GM23338 (cell line): Measurements from ENCODE around the gene LSP1. TPM values are rescaled to one million over a fixed set of nuclear protein-coding genes. Genes with fewer than 3 reads are reported as not detected.

ENCODE experiments used
- ATAC-seq: fragments of 200-7000 bp; cut with Tn5 transposase; 3 replicates; pipeline ENCODE4 v1.9.1; 2020
- DNase-seq: peaks from one replicate; pipeline ENCODE4 v3.0.0-alpha.2; 2015; ENCODE audit warnings: low spot score
- H2AFZ ChIP-seq: fragments of 200-600 bp; sonication (generic); 2 replicates; pipeline ENCODE4 v1.8.0; 2016; ENCODE audit warnings: antibody characterized with exemption, mild to moderate bottlenecking, moderate library complexity
- H3F3A ChIP-seq: fragments of 200-600 bp; sonication (generic); replicated peaks from 2 replicates; pipeline ENCODE4 v1.8.0; 2017; ENCODE audit warnings: antibody characterized with exemption, mixed run types, low read depth
- H3K27ac ChIP-seq: fragments of 200-600 bp; sonication (generic); 2 replicates; pipeline ENCODE4 v1.6.1; 2016; ENCODE audit warnings: low read depth
- H3K27me3 ChIP-seq: fragments of 200-600 bp; sonication (generic); 2 replicates; pipeline ENCODE4 v1.8.0; 2016; ENCODE audit warnings: mild to moderate bottlenecking, mixed run types, moderate library complexity; ENCODE audit not compliant: insufficient read depth
- H3K36me3 ChIP-seq: fragments of 200-600 bp; sonication (generic); 2 replicates; pipeline ENCODE4 v1.8.0; 2016; ENCODE audit warnings: mild to moderate bottlenecking; ENCODE audit not compliant: insufficient read depth
- H3K4me1 ChIP-seq: fragments of 200-600 bp; sonication (generic); 2 replicates; pipeline ENCODE4 v1.8.0; 2016; ENCODE audit warnings: mild to moderate bottlenecking, moderate library complexity; ENCODE audit not compliant: insufficient read depth
- H3K4me2 ChIP-seq: fragments of 200-600 bp; sonication (generic); 2 replicates; pipeline ENCODE4 v1.7.1; 2017; ENCODE audit warnings: mixed run types
- H3K4me3 ChIP-seq: fragments of 200-600 bp; sonication (generic); 2 replicates; pipeline ENCODE4 v1.6.1; 2016; ENCODE audit warnings: mixed run types
- H3K79me2 ChIP-seq: fragments of 200-600 bp; sonication (generic); replicated peaks from 2 replicates; pipeline ENCODE4 v1.8.0; 2017; ENCODE audit warnings: mild to moderate bottlenecking; ENCODE audit not compliant: insufficient read depth
- H3K9me2 ChIP-seq: fragments of 200-600 bp; sonication (generic); 2 replicates; pipeline ENCODE4 v1.8.0; 2017; ENCODE audit not compliant: insufficient read depth
- H4K20me1 ChIP-seq: fragments of 200-600 bp; sonication (generic); replicated peaks from 2 replicates; pipeline ENCODE4 v1.8.0; 2017; ENCODE audit warnings: mild to moderate bottlenecking; ENCODE audit not compliant: insufficient read depth
- H3K27ac Mint-ChIP-seq: 2 replicates; pipeline ENCODE4 v1.8.0; 2020; ENCODE audit warnings: inconsistent platforms, mild to moderate bottlenecking, moderate library complexity, mixed read lengths
- H3K27me3 Mint-ChIP-seq: 3 replicates; pipeline ENCODE4 v1.8.0; 2022; ENCODE audit warnings: low read depth, mild to moderate bottlenecking, moderate library complexity, mixed read lengths, inconsistent platforms; ENCODE audit not compliant: insufficient read depth, poor library complexity
- H3K36me3 Mint-ChIP-seq: 3 replicates; pipeline ENCODE4 v1.8.0; 2021; ENCODE audit warnings: low read depth, mild to moderate bottlenecking, inconsistent platforms, moderate library complexity, mixed read lengths
- H3K4me1 Mint-ChIP-seq: 3 replicates; pipeline ENCODE4 v1.8.0; 2020; ENCODE audit warnings: mild to moderate bottlenecking, inconsistent platforms, mixed read lengths
- H3K4me3 Mint-ChIP-seq: 3 replicates; pipeline ENCODE4 v1.8.0; 2021; ENCODE audit warnings: moderate library complexity, mild to moderate bottlenecking, inconsistent platforms, mixed read lengths
- H3K9me3 Mint-ChIP-seq: 3 replicates; pipeline ENCODE4 v1.8.0; 2020; ENCODE audit warnings: moderate library complexity, mild to moderate bottlenecking, inconsistent platforms, mixed read lengths
- CREB1 ChIP-seq: fragments of 250-450 bp; sonication (Bioruptor Pico); IDR thresholded peaks from 2 replicates; pipeline ENCODE4 v1.5.0; 2020; ENCODE audit warnings: low read depth, mild to moderate bottlenecking, moderate library complexity
- EZH2 ChIP-seq: fragments of 200-600 bp; sonication (generic); IDR thresholded peaks from one replicate; pipeline ENCODE4 v1.8.0; 2017; ENCODE audit warnings: antibody characterized with exemption, mild to moderate bottlenecking, low read depth; ENCODE audit not compliant: unreplicated experiment
- EZH2phosphoT487 ChIP-seq: fragments of 200-600 bp; sonication (generic); IDR thresholded peaks from one replicate; pipeline ENCODE4 v1.8.1; 2018; ENCODE audit warnings: antibody characterized with exemption; ENCODE audit not compliant: unreplicated experiment
- JUNB ChIP-seq: IDR thresholded peaks from one replicate; pipeline ENCODE4 v1.6.1; 2016; ENCODE audit warnings: antibody characterized with exemption; ENCODE audit not compliant: unreplicated experiment
- POLR2AphosphoS5 ChIP-seq: IDR thresholded peaks from 2 replicates; pipeline ENCODE4 v1.6.1; 2016; ENCODE audit warnings: antibody characterized with exemption, low read depth
- STAT1 ChIP-seq: IDR thresholded peaks from one replicate; pipeline ENCODE4 v1.6.1; 2016; ENCODE audit warnings: antibody characterized with exemption; ENCODE audit not compliant: unreplicated experiment
- ZNF114 ChIP-seq: fragments of 250-450 bp; sonication (Bioruptor Pico); IDR thresholded peaks from 2 replicates; pipeline ENCODE4 v1.5.0; 2020; ENCODE audit warnings: mild to moderate bottlenecking, moderate library complexity
- ZNF331 ChIP-seq: fragments of 250-450 bp; sonication (Bioruptor Pico); IDR thresholded peaks from 2 replicates; pipeline ENCODE4 v1.5.0; 2020; ENCODE audit warnings: low read depth, mild to moderate bottlenecking, moderate library complexity
- ZNF462 ChIP-seq: fragments of 250-450 bp; sonication (Bioruptor Pico); IDR thresholded peaks from 2 replicates; pipeline ENCODE4 v1.5.0; 2020; ENCODE audit warnings: mild to moderate bottlenecking, moderate library complexity
- polyA plus RNA-seq: library from polyadenylated mRNA; unstranded; fragments of >200 nt; fragmentation: Nextera tagmentation; extraction: Ambion mirVana; gene quantifications from 2 replicates; pipeline ENCODE4 v1.2.1, GENCODE V29; 2016
- total RNA-seq: library from RNA; depleted of rRNA; stranded (reverse); fragments of >200 nt; shearing (Covaris generic); gene quantifications from 2 replicates; pipeline ENCODE4 v1.2.3, GENCODE V29; 2014
- TF ChIP-seq, protein P1 (sequence below): IDR thresholded peaks from one replicate; pipeline ENCODE4 v1.6.1; 2018; ENCODE audit warnings: antibody characterized with exemption; ENCODE audit not compliant: unreplicated experiment
- TF ChIP-seq, protein P2 (sequence below): IDR thresholded peaks from 2 replicates; pipeline ENCODE4 v1.6.1; 2016; ENCODE audit warnings: antibody characterized with exemption
- TF ChIP-seq, protein P3 (sequence below), 2 experiments: fragments of 200-600 bp in 1 of 2; sonication (generic) in 1 of 2; conservative IDR thresholded peaks; 2 replicates each; pipeline versions ENCODE4 v1.5.1 to v1.6.1; 2016 to 2017; ENCODE audit warnings: antibody characterized with exemption in 2 of 2, low read depth in 2 of 2, mild to moderate bottlenecking in 2 of 2, moderate library complexity in 1 of 2

Gene LSP1
- total and polyA plus RNA-seq, 2 experiments from 2014 or later: 0.84 TPM; not detected in 1

GRCh38 chr11:1819074-1819473 is 33.8 kb upstream of the LSP1 start:
- Histone ChIP-seq H4K20me1 (no peaks in the 10 kb centered on the region), H3K27ac (no peak overlapping the region), H3K4me1 (no peaks in the 10 kb centered on the region), H2AFZ (no peak overlapping the region), H3K27me3 (no peaks in the 10 kb centered on the region), H3K9me2 (no peaks in the 10 kb centered on the region), H3F3A (no peaks in the 10 kb centered on the region), H3K36me3 (no peaks in the 10 kb centered on the region), H3K4me3 (no peak overlapping the region), H3K79me2 (no peaks in the 10 kb centered on the region), H3K4me2 (no peak overlapping the region)
- DNase-seq (no peak), ATAC-seq (no peak)
- no peaks in the 10 kb centered on the region for H3K36me3 Mint-ChIP-seq
- peaks cover 3% of the 10 kb centered on the region for H3K27me3 Mint-ChIP-seq
- H3K27ac Mint-ChIP-seq: no peak overlapping the region
- TF ChIP-seq, protein P1, sequence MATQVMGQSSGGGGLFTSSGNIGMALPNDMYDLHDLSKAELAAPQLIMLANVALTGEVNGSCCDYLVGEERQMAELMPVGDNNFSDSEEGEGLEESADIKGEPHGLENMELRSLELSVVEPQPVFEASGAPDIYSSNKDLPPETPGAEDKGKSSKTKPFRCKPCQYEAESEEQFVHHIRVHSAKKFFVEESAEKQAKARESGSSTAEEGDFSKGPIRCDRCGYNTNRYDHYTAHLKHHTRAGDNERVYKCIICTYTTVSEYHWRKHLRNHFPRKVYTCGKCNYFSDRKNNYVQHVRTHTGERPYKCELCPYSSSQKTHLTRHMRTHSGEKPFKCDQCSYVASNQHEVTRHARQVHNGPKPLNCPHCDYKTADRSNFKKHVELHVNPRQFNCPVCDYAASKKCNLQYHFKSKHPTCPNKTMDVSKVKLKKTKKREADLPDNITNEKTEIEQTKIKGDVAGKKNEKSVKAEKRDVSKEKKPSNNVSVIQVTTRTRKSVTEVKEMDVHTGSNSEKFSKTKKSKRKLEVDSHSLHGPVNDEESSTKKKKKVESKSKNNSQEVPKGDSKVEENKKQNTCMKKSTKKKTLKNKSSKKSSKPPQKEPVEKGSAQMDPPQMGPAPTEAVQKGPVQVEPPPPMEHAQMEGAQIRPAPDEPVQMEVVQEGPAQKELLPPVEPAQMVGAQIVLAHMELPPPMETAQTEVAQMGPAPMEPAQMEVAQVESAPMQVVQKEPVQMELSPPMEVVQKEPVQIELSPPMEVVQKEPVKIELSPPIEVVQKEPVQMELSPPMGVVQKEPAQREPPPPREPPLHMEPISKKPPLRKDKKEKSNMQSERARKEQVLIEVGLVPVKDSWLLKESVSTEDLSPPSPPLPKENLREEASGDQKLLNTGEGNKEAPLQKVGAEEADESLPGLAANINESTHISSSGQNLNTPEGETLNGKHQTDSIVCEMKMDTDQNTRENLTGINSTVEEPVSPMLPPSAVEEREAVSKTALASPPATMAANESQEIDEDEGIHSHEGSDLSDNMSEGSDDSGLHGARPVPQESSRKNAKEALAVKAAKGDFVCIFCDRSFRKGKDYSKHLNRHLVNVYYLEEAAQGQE: no peak
- TF ChIP-seq, protein P2, sequence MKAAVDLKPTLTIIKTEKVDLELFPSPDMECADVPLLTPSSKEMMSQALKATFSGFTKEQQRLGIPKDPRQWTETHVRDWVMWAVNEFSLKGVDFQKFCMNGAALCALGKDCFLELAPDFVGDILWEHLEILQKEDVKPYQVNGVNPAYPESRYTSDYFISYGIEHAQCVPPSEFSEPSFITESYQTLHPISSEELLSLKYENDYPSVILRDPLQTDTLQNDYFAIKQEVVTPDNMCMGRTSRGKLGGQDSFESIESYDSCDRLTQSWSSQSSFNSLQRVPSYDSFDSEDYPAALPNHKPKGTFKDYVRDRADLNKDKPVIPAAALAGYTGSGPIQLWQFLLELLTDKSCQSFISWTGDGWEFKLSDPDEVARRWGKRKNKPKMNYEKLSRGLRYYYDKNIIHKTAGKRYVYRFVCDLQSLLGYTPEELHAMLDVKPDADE: no peak
- no peak for TF ChIP-seq CREB1 (CRISPR knock-in tag)
- TF ChIP-seq STAT1: no peak
- no peak for TF ChIP-seq JUNB
- TF ChIP-seq ZNF331 (CRISPR knock-in tag): no peak
- TF ChIP-seq EZH2phosphoT487: no peak
- TF ChIP-seq ZNF114 (CRISPR knock-in tag): no peak
- TF ChIP-seq ZNF462 (CRISPR knock-in tag): no peak
- TF ChIP-seq POLR2AphosphoS5: no peak
- TF ChIP-seq, protein P3, sequence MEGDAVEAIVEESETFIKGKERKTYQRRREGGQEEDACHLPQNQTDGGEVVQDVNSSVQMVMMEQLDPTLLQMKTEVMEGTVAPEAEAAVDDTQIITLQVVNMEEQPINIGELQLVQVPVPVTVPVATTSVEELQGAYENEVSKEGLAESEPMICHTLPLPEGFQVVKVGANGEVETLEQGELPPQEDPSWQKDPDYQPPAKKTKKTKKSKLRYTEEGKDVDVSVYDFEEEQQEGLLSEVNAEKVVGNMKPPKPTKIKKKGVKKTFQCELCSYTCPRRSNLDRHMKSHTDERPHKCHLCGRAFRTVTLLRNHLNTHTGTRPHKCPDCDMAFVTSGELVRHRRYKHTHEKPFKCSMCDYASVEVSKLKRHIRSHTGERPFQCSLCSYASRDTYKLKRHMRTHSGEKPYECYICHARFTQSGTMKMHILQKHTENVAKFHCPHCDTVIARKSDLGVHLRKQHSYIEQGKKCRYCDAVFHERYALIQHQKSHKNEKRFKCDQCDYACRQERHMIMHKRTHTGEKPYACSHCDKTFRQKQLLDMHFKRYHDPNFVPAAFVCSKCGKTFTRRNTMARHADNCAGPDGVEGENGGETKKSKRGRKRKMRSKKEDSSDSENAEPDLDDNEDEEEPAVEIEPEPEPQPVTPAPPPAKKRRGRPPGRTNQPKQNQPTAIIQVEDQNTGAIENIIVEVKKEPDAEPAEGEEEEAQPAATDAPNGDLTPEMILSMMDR (conservative IDR thresholded peaks at IDR 0.05; ENCODE audit: low read depth in 2 of 2): no peak
- no peak for TF ChIP-seq EZH2
- H3K9me3 Mint-ChIP-seq: peaks cover 4% of the 10 kb centered on the region
- no peak overlapping the region for H3K4me3 Mint-ChIP-seq
- H3K4me1 Mint-ChIP-seq: no peaks in the 10 kb centered on the region
